IMR-90 (cell line): ENCODE results near the gene C3orf49. TPM values are rescaled to one million over a fixed set of nuclear protein-coding genes. Genes with fewer than 3 reads are reported as not detected.

Source experiments
- ATAC-seq: fragments of 200-7000 bp; cut with Tn5 transposase; 2 replicates; pipeline ENCODE4 v1.9.1; 2020; ENCODE audit warnings: low read depth, mild to moderate bottlenecking, moderate library complexity
- BruUV-seq: library from RNA; stranded (reverse); fragments of 400-500 nt; replicated peaks from 2 replicates; lab custom pipeline; 2021; lab: Mats Ljungman, UMichigan
- CTCF ChIA-PET: fragments of 300-600 bp; formaldehyde crosslinking; extraction: SDS; loops from one replicate; lab custom pipeline; 2021; ENCODE audit warnings: antibody characterized with exemption; lab: Yijun Ruan, JAX
- POLR2A ChIA-PET: fragments of 300-600 bp; sonication (Branson Sonifier 250); formaldehyde crosslinking; loops from one replicate; lab custom pipeline; 2022; ENCODE audit warnings: antibody characterized with exemption; ENCODE audit not compliant: unreplicated experiment; lab: Charles Lee
- DNase-seq: peaks from one replicate; pipeline ENCODE4 v3.0.0; 2013
- H2AFZ ChIP-seq: replicated peaks from 2 replicates; pipeline ENCODE3; 2013; ENCODE audit warnings: low read length, mild to moderate bottlenecking; ENCODE audit not compliant: poor library complexity
- H2AK5ac ChIP-seq: 2 replicates; pipeline ENCODE4 v1.6.1; 2013; ENCODE audit warnings: low read depth, low read length, inconsistent platforms
- H2AK9ac ChIP-seq: replicated peaks from 2 replicates; pipeline ENCODE3; 2013; ENCODE audit warnings: mild to moderate bottlenecking, low read depth, low read length, moderate library complexity; ENCODE audit not compliant: poor library complexity
- H2BK120ac ChIP-seq: 2 replicates; pipeline ENCODE4 v1.6.1; 2013; ENCODE audit warnings: low read depth, low read length, inconsistent platforms
- H2BK15ac ChIP-seq: 3 replicates; pipeline ENCODE4 v1.6.1; 2013; ENCODE audit warnings: low read depth, low read length, inconsistent platforms
- H2BK20ac ChIP-seq: 2 replicates; pipeline ENCODE4 v1.6.1; 2013; ENCODE audit warnings: low read depth, mild to moderate bottlenecking, inconsistent platforms, low read length, moderate library complexity
- H2BK5ac ChIP-seq: 2 replicates; pipeline ENCODE4 v1.6.1; 2013; ENCODE audit warnings: mild to moderate bottlenecking, low read depth, low read length, inconsistent platforms; ENCODE audit not compliant: poor library complexity, severe bottlenecking
- H3K14ac ChIP-seq: replicated peaks from 2 replicates; pipeline ENCODE4 v1.6.1; 2013; ENCODE audit warnings: low read depth, low read length, inconsistent platforms
- H3K18ac ChIP-seq: 2 replicates; pipeline ENCODE4 v1.6.1; 2013; ENCODE audit warnings: low read depth, low read length, control low read depth
- H3K23ac ChIP-seq: 2 replicates; pipeline ENCODE4 v1.6.1; 2013; ENCODE audit warnings: low read depth, low read length, inconsistent platforms
- H3K27ac ChIP-seq: 2 replicates; pipeline ENCODE4 v1.5.1; 2013; ENCODE audit warnings: mild to moderate bottlenecking, control low read depth, low read length; ENCODE audit not compliant: insufficient read depth
- H3K27me3 ChIP-seq: 2 replicates; pipeline ENCODE4 v1.6.1; 2013; ENCODE audit warnings: low read length; ENCODE audit not compliant: control insufficient read depth, insufficient read depth
- H3K36me3 ChIP-seq: 2 replicates; pipeline ENCODE4 v1.6.1; 2013; ENCODE audit warnings: low read length, mixed read lengths; ENCODE audit not compliant: control insufficient read depth, insufficient read depth
- H3K4ac ChIP-seq: 2 replicates; pipeline ENCODE4 v1.6.1; 2013; ENCODE audit warnings: low read depth, low read length, inconsistent platforms
- H3K4me1 ChIP-seq: 2 replicates; pipeline ENCODE4 v1.6.1; 2013; ENCODE audit warnings: low read length, mixed read lengths; ENCODE audit not compliant: control insufficient read depth, insufficient read depth
- H3K4me2 ChIP-seq: 2 replicates; pipeline ENCODE4 v1.6.1; 2013; ENCODE audit warnings: low read depth, mild to moderate bottlenecking, control low read depth, low read length, moderate library complexity
- H3K4me3 ChIP-seq: 2 replicates; pipeline ENCODE4 v1.5.1; 2013; ENCODE audit warnings: low read depth, mild to moderate bottlenecking, control low read depth, low read length, moderate library complexity; ENCODE audit not compliant: insufficient read depth
- H3K56ac ChIP-seq: 2 replicates; pipeline ENCODE4 v1.6.1; 2013; ENCODE audit warnings: low read length, inconsistent platforms; ENCODE audit not compliant: insufficient read depth; ENCODE audit errors: extremely low read depth
- H3K79me1 ChIP-seq, 2 experiments: 2 replicates each; pipeline ENCODE4 v1.6.1; 2013; ENCODE audit warnings: low read length in 2 of 2, inconsistent platforms in 1 of 2, low read depth in 1 of 2
- H3K9ac ChIP-seq: 2 replicates; pipeline ENCODE4 v1.6.1; 2013; ENCODE audit warnings: low read depth, low read length, control low read depth
- H3K9me1 ChIP-seq: 2 replicates; pipeline ENCODE4 v1.6.1; 2013; ENCODE audit warnings: low read length, inconsistent platforms; ENCODE audit not compliant: insufficient read depth
- H3K9me3 ChIP-seq: 2 replicates; pipeline ENCODE4 v1.6.1; 2013; ENCODE audit warnings: low read length; ENCODE audit not compliant: control insufficient read depth, insufficient read depth
- H4K20me1 ChIP-seq: 2 replicates; pipeline ENCODE4 v1.6.1; 2013; ENCODE audit warnings: low read length, inconsistent platforms; ENCODE audit not compliant: insufficient read depth
- H4K5ac ChIP-seq: 2 replicates; pipeline ENCODE4 v1.6.1; 2013; ENCODE audit warnings: mild to moderate bottlenecking, low read depth, low read length, control low read depth
- H4K8ac ChIP-seq, 2 experiments: 2 replicates each; pipeline ENCODE4 v1.6.1; 2013; ENCODE audit warnings: low read depth in 2 of 2, low read length in 2 of 2, control low read depth in 1 of 2, inconsistent platforms in 1 of 2
- H4K91ac ChIP-seq: 2 replicates; pipeline ENCODE4 v1.6.1; 2013; ENCODE audit warnings: low read depth, low read length, inconsistent platforms; ENCODE audit not compliant: insufficient read depth
- BHLHE40 ChIP-seq: fragments of 150-350 bp; IDR thresholded peaks from 2 replicates; pipeline ENCODE4 v1.6.1; 2016; ENCODE audit warnings: mild to moderate bottlenecking, low read depth, low read length
- CEBPB ChIP-seq: IDR thresholded peaks from 2 replicates; pipeline ENCODE4 v1.6.1; 2012; ENCODE audit warnings: low read depth, low read length, improper control_type of control experiment
- MXI1 ChIP-seq: IDR thresholded peaks from 2 replicates; pipeline ENCODE4 v1.6.1; 2012; ENCODE audit warnings: low read depth, mild to moderate bottlenecking, low read length, moderate library complexity, borderline replicate concordance
- NFE2L2 ChIP-seq: fragments of 150-350 bp; IDR thresholded peaks from 2 replicates; pipeline ENCODE4 v1.6.1; 2016; ENCODE audit warnings: low read depth, mild to moderate bottlenecking, low read length
- WGBS, 2 experiments: methylation state at CpG; one replicate each; pipeline versions ENCODE4 v1.1.5 to v1.1.7; 2013; ENCODE audit warnings: missing lambda C conversion rate in 2 of 2; ENCODE audit not compliant: insufficient read length in 1 of 2; ENCODE audit errors: extremely low coverage in 2 of 2; 5-methylcytosine and 5-hydroxymethylcytosine counted together
- dilution Hi-C: fragments of 300-500 bp; cut with HindIII; formaldehyde crosslinking; loops from one replicate; pipeline ENCODE4 v1.14.3; 2018; ENCODE audit warnings: low sequenced_read_pairs; ENCODE audit not compliant: unreplicated experiment
- in situ Hi-C: fragments of 300-500 bp; cut with MboI; formaldehyde crosslinking; loops from 3 replicates; pipeline ENCODE4 v1.14.3; 2019; ENCODE audit warnings: low sequenced_read_pairs, inconsistent platforms, mixed read lengths
- intact Hi-C: fragments of 100-400 bp; cut with micrococcal nuclease; formaldehyde crosslinking; loops from 2 replicates; pipeline ENCODE4 v1.10.0; 2022
- polyA plus RNA-seq, 3 experiments: library from polyadenylated mRNA; depleted of rRNA; stranded (reverse); fragments of >200 nt; gene quantifications; 2 replicates each; pipeline ENCODE4 v1.2.3, GENCODE V29; 2012; ENCODE audit warnings: low replicate concordance in 1 of 3
- total RNA-seq: library from RNA; depleted of rRNA; stranded (reverse); fragments of >200 nt; gene quantifications from 2 replicates; pipeline ENCODE4 v1.2.3, GENCODE V29; 2012
- TF ChIP-seq, protein P1 (sequence below): conservative IDR thresholded peaks from 2 replicates; pipeline ENCODE4 v1.5.1; 2012; ENCODE audit warnings: mild to moderate bottlenecking, low read depth, low read length, improper control_type of control experiment

Gene C3orf49
- total and polyA plus RNA-seq, 2 of the 4 experiments (the other 2 are of a cell fraction) = not detected

DNA sequence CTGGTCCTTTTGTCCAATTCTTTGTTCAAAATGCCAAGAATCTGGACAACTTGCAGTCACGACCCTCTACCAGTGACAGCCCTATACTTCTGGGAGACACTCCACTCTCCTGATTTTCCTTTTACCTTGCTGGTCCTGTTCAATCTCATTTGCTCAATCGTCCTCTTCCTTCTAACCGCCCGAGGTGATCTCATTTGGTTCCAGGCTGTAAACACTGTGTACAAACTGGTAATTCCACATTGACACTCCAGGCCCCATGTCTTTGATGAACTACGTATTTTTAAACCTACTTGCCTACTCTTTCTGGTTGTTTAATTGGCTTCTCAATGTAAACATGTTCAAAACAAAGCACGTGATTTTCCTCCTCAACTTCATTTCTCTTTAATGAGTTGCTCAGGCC lies 23.7 kb upstream of the C3orf49 start:
- Histone ChIP-seq H3K23ac (no peak overlapping the region), H3K9ac (no peak overlapping the region), H4K8ac (no peak overlapping the region), H2BK15ac (no peak overlapping the region), H4K20me1 (no peaks in the 10 kb centered on the region), H2BK120ac (no peak overlapping the region), H3K27ac (no peak overlapping the region), H3K27me3 (no peaks in the 10 kb centered on the region; the same call in none of the 2 replicates), H3K4me1 (no peaks in the 10 kb centered on the region), H3K56ac (no peak overlapping the region), H3K9me1 (no peaks in the 10 kb centered on the region), H3K4me3 (no peak overlapping the region), H3K4ac (no peak overlapping the region), H3K14ac (no peak overlapping the region), H3K9me3 (no peaks in the 10 kb centered on the region), H2AFZ (no peak overlapping the region), H4K5ac (no peak overlapping the region), H2AK9ac (no peak overlapping the region), H3K18ac (no peak overlapping the region), H2BK20ac (no peak overlapping the region), H3K79me1 (no peaks in the 10 kb centered on the region), H3K36me3 (no peaks in the 10 kb centered on the region), H3K4me2 (no peak overlapping the region), H2BK5ac (no peak overlapping the region), H4K91ac (no peak overlapping the region), H2AK5ac (no peak overlapping the region)
- ATAC-seq (no peak), DNase-seq (no peak)
- WGBS, 2 experiments = 67% methylated on average over 3 of the region's 6 CpGs; no CpG with 5 or more reads in 1 of the 2 experiments
- intact Hi-C loops (no loop called here), in situ Hi-C loops (no loop called here), dilution Hi-C loops (no loop called here)
- TF ChIP-seq BHLHE40 (no peak), NFE2L2 (no peak), CEBPB (no peak), MXI1 (no peak)
- TF ChIP-seq, protein P1, sequence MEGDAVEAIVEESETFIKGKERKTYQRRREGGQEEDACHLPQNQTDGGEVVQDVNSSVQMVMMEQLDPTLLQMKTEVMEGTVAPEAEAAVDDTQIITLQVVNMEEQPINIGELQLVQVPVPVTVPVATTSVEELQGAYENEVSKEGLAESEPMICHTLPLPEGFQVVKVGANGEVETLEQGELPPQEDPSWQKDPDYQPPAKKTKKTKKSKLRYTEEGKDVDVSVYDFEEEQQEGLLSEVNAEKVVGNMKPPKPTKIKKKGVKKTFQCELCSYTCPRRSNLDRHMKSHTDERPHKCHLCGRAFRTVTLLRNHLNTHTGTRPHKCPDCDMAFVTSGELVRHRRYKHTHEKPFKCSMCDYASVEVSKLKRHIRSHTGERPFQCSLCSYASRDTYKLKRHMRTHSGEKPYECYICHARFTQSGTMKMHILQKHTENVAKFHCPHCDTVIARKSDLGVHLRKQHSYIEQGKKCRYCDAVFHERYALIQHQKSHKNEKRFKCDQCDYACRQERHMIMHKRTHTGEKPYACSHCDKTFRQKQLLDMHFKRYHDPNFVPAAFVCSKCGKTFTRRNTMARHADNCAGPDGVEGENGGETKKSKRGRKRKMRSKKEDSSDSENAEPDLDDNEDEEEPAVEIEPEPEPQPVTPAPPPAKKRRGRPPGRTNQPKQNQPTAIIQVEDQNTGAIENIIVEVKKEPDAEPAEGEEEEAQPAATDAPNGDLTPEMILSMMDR = no peak
- BruUV-seq = no TSS peak
- POLR2A ChIA-PET = no interaction called here
- CTCF ChIA-PET = no interaction called here
